CD14-positive monocyte (primary cell): ENCODE data around the gene CDC16. TPM values are rescaled to one million over a fixed set of nuclear protein-coding genes. Genes with fewer than 3 reads are reported as not detected.
A peak's percentile ranks its signal among the peaks of the same experiment; 100 is the strongest.

Experiments used
- DNase-seq, 3 donors: peaks; one replicate each; pipeline ENCODE4 v3.0.0-alpha.2; 2011 to 2022
- H2AFZ ChIP-seq: 2 replicates; pipeline ENCODE4 v1.6.0; 2012; ENCODE audit warnings: mild to moderate bottlenecking, low read depth, low read length, inconsistent platforms; ENCODE audit not compliant: insufficient read depth, poor library complexity, severe bottlenecking
- H3K27ac ChIP-seq, 2 donors: 1 replicate in 1 of 2; 2 replicates in 1 of 2; pipeline ENCODE4 v1.5.1; 2012 to 2013; ENCODE audit warnings: low read length in 2 of 2, control low read depth in 1 of 2, inconsistent platforms in 1 of 2, low read depth in 1 of 2, mild to moderate bottlenecking in 1 of 2
- H3K27me3 ChIP-seq, 2 donors: one replicate each; pipeline versions ENCODE4 v1.6.0 to v1.6.1; 2011 to 2013; ENCODE audit warnings: low read length in 2 of 2; ENCODE audit not compliant: control insufficient read depth in 2 of 2, insufficient read depth in 2 of 2
- H3K36me3 ChIP-seq, 2 donors: replicated peaks in 1 of 2; 1 replicate in 1 of 2; 2 replicates in 1 of 2; pipeline versions ENCODE4 v1.5.1 to v1.6.1; 2012 to 2013; ENCODE audit warnings: low read length in 2 of 2, control low read depth in 1 of 2, inconsistent platforms in 1 of 2, mild to moderate bottlenecking in 1 of 2; ENCODE audit not compliant: insufficient read depth in 2 of 2, control insufficient read depth in 1 of 2
- H3K4me1 ChIP-seq, 2 donors: 1 replicate in 1 of 2; 2 replicates in 1 of 2; pipeline versions ENCODE4 v1.5.1 to v1.6.1; 2012 to 2013; ENCODE audit warnings: low read length in 2 of 2, control low read depth in 1 of 2, inconsistent platforms in 1 of 2, mild to moderate bottlenecking in 1 of 2, moderate library complexity in 1 of 2; ENCODE audit not compliant: insufficient read depth in 2 of 2, control insufficient read depth in 1 of 2
- H3K4me2 ChIP-seq: replicated peaks from 2 replicates; pipeline ENCODE3; 2012; ENCODE audit warnings: low read length, moderate library complexity, mild to moderate bottlenecking; ENCODE audit not compliant: poor library complexity, severe bottlenecking; ENCODE audit errors: extremely low read depth
- H3K4me3 ChIP-seq, 3 experiments: fragments of 200-600 bp in 1 of 3; sonication (generic) in 1 of 3; replicated peaks in 1 of 3; 1 replicate in 2 of 3; 2 replicates in 1 of 3; pipeline ENCODE4 v1.5.1; 2011 to 2013; ENCODE audit warnings: low read length in 3 of 3, mild to moderate bottlenecking in 3 of 3, control low read depth in 2 of 3, low read depth in 2 of 3, inconsistent platforms in 1 of 3, moderate library complexity in 1 of 3
- H3K79me2 ChIP-seq: 2 replicates; pipeline ENCODE4 v1.6.0; 2012; ENCODE audit warnings: mild to moderate bottlenecking, control low read depth, inconsistent platforms, low read length, moderate library complexity; ENCODE audit not compliant: insufficient read depth
- H3K9ac ChIP-seq: 2 replicates; pipeline ENCODE4 v1.6.0; 2017; ENCODE audit warnings: low read length, mild to moderate bottlenecking; ENCODE audit not compliant: insufficient read depth, poor library complexity, severe bottlenecking
- H3K9me3 ChIP-seq, 2 donors: replicated peaks in 1 of 2; 1 replicate in 1 of 2; 2 replicates in 1 of 2; pipeline versions ENCODE4 v1.5.1 to v1.6.1; 2012 to 2013; ENCODE audit warnings: low read length in 2 of 2, control low read depth in 1 of 2; ENCODE audit not compliant: control insufficient read depth in 1 of 2, insufficient read depth in 1 of 2
- H4K20me1 ChIP-seq: 2 replicates; pipeline ENCODE4 v1.6.0; 2012; ENCODE audit warnings: mild to moderate bottlenecking, low read length, control low read depth, moderate library complexity; ENCODE audit not compliant: insufficient read depth
- H3K27ac Mint-ChIP-seq, 7 donors: one replicate each; pipeline ENCODE4 v1.8.0; 2020; ENCODE audit warnings: mild to moderate bottlenecking in 7 of 7, mixed read lengths in 7 of 7, moderate library complexity in 6 of 7, inconsistent platforms in 2 of 7
- H3K27me3 Mint-ChIP-seq, 3 donors: one replicate each; pipeline ENCODE4 v1.8.0; 2021 to 2022; ENCODE audit warnings: low read depth in 3 of 3, mild to moderate bottlenecking in 3 of 3, mixed read lengths in 3 of 3, moderate library complexity in 3 of 3, inconsistent platforms in 1 of 3
- H3K36me3 Mint-ChIP-seq, 2 donors: one replicate each; pipeline ENCODE4 v1.8.0; 2020; ENCODE audit warnings: mixed read lengths in 2 of 2, inconsistent platforms in 1 of 2, mild to moderate bottlenecking in 1 of 2
- H3K4me1 Mint-ChIP-seq: one replicate; pipeline ENCODE4 v1.8.0; 2020; ENCODE audit warnings: mild to moderate bottlenecking, mixed read lengths
- H3K4me3 Mint-ChIP-seq, 2 donors: one replicate each; pipeline ENCODE4 v1.8.0; 2020; ENCODE audit warnings: mild to moderate bottlenecking in 2 of 2, mixed read lengths in 2 of 2, moderate library complexity in 1 of 2
- H3K9me3 Mint-ChIP-seq, 7 donors: one replicate each; pipeline ENCODE4 v1.8.0; 2020 to 2022; ENCODE audit warnings: mixed read lengths in 7 of 7, mild to moderate bottlenecking in 6 of 7, moderate library complexity in 6 of 7, inconsistent platforms in 2 of 7
- CTCF ChIP-seq: fragments of 200-600 bp; IDR thresholded peaks from one replicate; pipeline ENCODE4 v1.8.0; 2022; ENCODE audit warnings: antibody characterized with exemption, mild to moderate bottlenecking
- WGBS: methylation state at CpG from one replicate; pipeline ENCODE4 v1.1.5; 2013; ENCODE audit warnings: missing lambda C conversion rate; ENCODE audit not compliant: insufficient coverage; 5-methylcytosine and 5-hydroxymethylcytosine counted together
- intact Hi-C, 2 donors: fragments of 100-400 bp; cut with micrococcal nuclease; formaldehyde crosslinking; loops; one replicate each; pipeline versions ENCODE4 v1.15.0 to v1.15.1; 2023
- polyA plus RNA-seq, 3 donors: library from polyadenylated mRNA; depleted of rRNA in 1 of 3; unstranded in 2 of 3; stranded (reverse) in 1 of 3; fragments of 300-500 nt in 2 of 3; fragments of >200 nt in 1 of 3; fragmentation: Illumina TruSeq in 2 of 3; gene quantifications; 1 replicate in 2 of 3; 2 replicates in 1 of 3; pipeline ENCODE4 v1.2.3, GENCODE V29; 2012 to 2021

CDC16 gene
- polyA plus RNA-seq, 3 donors, result 15.6 to 72.1 (median 21.1) TPM

- Histone ChIP-seq H2AFZ (no peak overlapping the region), H3K79me2 (no peaks in the 10 kb centered on the region), H3K9ac (no peak overlapping the region), H3K4me2 (no peak overlapping the region), H3K9me3 (peaks cover 20 to 25% of the 10 kb centered on the region in 2 donors), H3K27ac (no peak overlapping the region), H3K27me3 (peaks cover 0 to 15% of the 10 kb centered on the region in 2 donors), H3K36me3 (no peaks in the 10 kb centered on the region), H3K4me1 (no peaks in the 10 kb centered on the region), H4K20me1 (no peaks in the 10 kb centered on the region), H3K4me3 (no peak overlapping the region)
- DNase-seq, result no peak
- Mint-ChIP-seq H3K4me1 (no peaks in the 10 kb centered on the region), H3K4me3 (no peak overlapping the region), H3K36me3 (no peaks in the 10 kb centered on the region), H3K27ac (peak overlapping the region in 1 of 7 donors; percentile 17), H3K27me3 (peaks cover 2 to 30% (median 22%) of the 10 kb centered on the region in 3 donors), H3K9me3 (peaks cover 6 to 33% (median 24%) of the 10 kb centered on the region in 7 donors)
- 94% methylated on average over 3 of the region's 6 CpGs for WGBS
- intact Hi-C loops, result no loop called here
- TF ChIP-seq CTCF, result no peak
Measured at GRCh38 chr13:114202581-114202980, 32.1 kb upstream of the CDC16 start.

- TF ChIP-seq CTCF, result no peak
- Mint-ChIP-seq H3K36me3 (no peaks in the 10 kb centered on the region), H3K9me3 (peaks cover 6 to 34% (median 21%) of the 10 kb centered on the region in 7 donors), H3K27ac (no peak overlapping the region), H3K27me3 (peaks cover 2 to 24% (median 22%) of the 10 kb centered on the region in 3 donors), H3K4me3 (no peak overlapping the region), H3K4me1 (no peaks in the 10 kb centered on the region)
- H3K9me3 ChIP-seq, result peaks cover 17 to 25% of the 10 kb centered on the region in 2 donors
- H3K27me3 ChIP-seq, result peaks cover 0 to 10% of the 10 kb centered on the region in 2 donors
- no peak overlapping the region for H3K4me3 ChIP-seq
- no peaks in the 10 kb centered on the region for H3K79me2 ChIP-seq
- H3K9ac ChIP-seq, result no peak overlapping the region
- H3K4me2 ChIP-seq, result no peak overlapping the region
- 46% methylated on average over 3 of the region's 4 CpGs for WGBS
- no peak overlapping the region for H2AFZ ChIP-seq
- intact Hi-C loops, result no loop called here
- no peaks in the 10 kb centered on the region for H3K36me3 ChIP-seq
- H4K20me1 ChIP-seq, result no peaks in the 10 kb centered on the region
- DNase-seq, result no peak
- no peaks in the 10 kb centered on the region for H3K4me1 ChIP-seq
- H3K27ac ChIP-seq, result no peak overlapping the region
Measured at GRCh38 chr13:114203536-114203935, 31.2 kb upstream of the CDC16 start.
